Measurements from ENCODE around the gene FNBP1.

DNA sequence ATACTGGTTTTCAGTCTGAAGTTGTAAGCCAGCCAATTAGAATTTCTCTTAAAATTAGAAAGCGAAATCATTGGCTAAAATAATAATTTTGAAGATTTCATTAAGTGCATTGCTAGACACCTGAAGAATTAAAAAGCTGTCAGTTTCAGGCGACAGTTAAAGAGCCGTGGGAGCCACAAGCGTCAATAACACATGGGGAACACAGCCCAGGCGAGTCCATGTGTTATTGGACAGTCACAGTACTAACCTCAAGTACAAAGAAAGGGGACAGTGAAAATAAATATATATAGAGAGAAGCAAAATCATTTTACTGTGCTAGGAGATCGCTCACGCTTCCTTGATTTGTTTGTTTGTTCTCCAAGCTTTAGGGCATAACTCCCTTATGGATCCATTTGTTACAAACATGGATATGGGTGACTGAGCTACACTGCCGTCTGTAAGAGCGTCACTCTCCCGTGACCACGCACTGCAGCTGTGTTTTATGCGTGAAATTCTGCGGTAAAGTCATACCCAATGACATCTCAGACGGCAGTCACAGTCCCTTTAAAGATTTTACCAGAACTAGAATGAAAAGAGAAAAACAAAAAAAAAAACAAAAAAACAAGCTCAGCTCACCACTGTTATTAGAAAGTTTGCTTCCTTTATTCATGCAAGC lies 124.6 kb downstream of the FNBP1 start:
- TF ChIP-seq, protein P1, sequence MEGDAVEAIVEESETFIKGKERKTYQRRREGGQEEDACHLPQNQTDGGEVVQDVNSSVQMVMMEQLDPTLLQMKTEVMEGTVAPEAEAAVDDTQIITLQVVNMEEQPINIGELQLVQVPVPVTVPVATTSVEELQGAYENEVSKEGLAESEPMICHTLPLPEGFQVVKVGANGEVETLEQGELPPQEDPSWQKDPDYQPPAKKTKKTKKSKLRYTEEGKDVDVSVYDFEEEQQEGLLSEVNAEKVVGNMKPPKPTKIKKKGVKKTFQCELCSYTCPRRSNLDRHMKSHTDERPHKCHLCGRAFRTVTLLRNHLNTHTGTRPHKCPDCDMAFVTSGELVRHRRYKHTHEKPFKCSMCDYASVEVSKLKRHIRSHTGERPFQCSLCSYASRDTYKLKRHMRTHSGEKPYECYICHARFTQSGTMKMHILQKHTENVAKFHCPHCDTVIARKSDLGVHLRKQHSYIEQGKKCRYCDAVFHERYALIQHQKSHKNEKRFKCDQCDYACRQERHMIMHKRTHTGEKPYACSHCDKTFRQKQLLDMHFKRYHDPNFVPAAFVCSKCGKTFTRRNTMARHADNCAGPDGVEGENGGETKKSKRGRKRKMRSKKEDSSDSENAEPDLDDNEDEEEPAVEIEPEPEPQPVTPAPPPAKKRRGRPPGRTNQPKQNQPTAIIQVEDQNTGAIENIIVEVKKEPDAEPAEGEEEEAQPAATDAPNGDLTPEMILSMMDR (IDR thresholded peaks at IDR 0.05): no peak
- TF ChIP-seq POLR2A (IDR thresholded peaks at IDR 0.05): no peak
- TF ChIP-seq POLR2AphosphoS5 (IDR thresholded peaks at IDR 0.05; ENCODE audit: insufficient read depth in 1 of 2, low read depth in 1 of 2): no peak

Measured in vagina (tissue), 2 donors.